Measurements from ENCODE around the gene NPSR1.
"Not testable (repeated sequence)": the region's sequence is repeated elsewhere in the genome, so short reads cannot be mapped to it uniquely, and the experiment has no call there.

The NPSR1 gene

GRCh38 chr7:34835901-34836600, 178.0 kb downstream of the NPSR1 start:
- no peak for DNase-seq (ENCODE audit: low read depth, low spot score)

- DNase-seq (ENCODE audit: low read depth, low spot score) = no peak
Measured at GRCh38 chr7:34837316-34837715, 179.3 kb downstream of the NPSR1 start.

DNA sequence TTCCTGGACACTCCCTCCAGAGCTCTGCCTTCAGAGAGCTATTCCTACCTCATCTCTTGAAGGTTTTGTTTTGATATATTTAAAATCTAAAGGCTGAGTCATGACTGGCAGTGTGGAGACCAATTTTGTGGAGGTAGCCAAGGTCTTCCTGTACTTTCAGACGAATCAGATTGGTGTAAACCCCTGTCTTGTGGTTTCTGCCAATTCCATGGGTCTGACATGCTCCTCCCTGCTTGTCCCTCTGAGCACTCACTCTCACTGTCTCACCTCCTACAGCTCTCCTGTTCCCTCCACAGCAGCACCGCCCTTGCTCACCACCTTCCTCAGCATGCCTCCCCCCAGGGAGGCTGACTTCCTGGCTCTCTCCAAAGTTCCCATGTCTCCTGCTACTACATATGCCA, 179.8 kb downstream of the NPSR1 start:
- peak; percentile 42 for DNase-seq (ENCODE audit: low read depth, low spot score)

- DNase-seq (ENCODE audit: low read depth, low spot score) = peak; percentile 71
Measured at GRCh38 chr7:34838329-34838728, 180.3 kb downstream of the NPSR1 start.

GRCh38 chr7:34839645-34840044, 181.6 kb downstream of the NPSR1 start:
- DNase-seq (ENCODE audit: low read depth, low spot score) = no peak

DNA sequence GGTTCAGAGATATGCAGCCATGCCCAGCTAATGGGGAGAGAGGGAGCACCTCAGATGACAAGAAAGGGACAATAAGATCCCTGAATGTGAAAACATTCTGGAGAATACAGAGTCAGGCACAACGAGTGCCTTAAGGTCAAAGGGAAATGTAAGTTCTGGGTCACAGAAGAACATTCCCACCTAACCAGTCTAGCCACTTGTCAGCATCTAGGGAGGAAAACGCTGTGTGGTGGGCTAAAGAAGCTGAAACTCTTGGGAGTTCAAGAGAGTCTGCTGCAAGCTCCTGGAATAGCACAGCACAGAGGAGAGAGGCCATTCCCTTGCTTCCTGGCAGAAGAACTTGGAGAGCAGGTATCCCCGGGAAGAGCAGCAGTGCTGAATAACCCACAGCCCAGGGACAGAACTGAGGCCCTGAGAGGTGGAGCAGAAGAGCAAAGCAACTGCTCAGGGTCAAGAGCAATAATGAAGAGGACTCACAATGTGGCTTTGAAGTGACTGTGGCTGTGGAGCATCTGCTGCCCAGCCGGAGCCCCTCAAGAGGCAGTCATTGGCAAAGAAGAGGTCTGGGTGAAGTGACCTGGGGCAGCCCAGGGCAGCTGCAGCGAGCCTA, 182.3 kb downstream of the NPSR1 start:
- no peak for DNase-seq (ENCODE audit: low read depth, low spot score)

- no peak for DNase-seq (ENCODE audit: low read depth, low spot score)
Measured at GRCh38 chr7:34841326-34841725, 183.3 kb downstream of the NPSR1 start.

DNA sequence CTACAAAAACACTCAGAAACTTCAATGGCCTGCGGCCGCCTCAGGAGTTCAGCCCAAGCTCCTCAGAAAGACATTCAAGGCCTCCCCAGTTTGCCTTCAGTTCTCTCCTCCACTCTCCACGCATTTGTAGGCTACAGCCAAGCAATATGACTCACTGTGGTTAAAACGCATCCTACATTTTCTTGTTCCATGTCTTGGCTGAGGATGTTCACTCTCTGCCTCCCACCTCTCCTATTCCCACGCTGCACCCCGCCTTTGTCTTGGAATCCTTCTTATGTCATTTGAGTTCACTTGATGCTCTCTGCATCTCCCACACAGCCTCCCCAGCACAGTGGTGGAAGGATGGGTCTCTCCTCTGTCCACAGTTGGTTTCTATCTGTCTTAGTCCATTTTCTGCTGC, 184.8 kb downstream of the NPSR1 start:
- DNase-seq (ENCODE audit: low read depth, low spot score) = peak; percentile 41

GRCh38 chr7:34844406-34844805, 186.4 kb downstream of the NPSR1 start:
- no peak for DNase-seq (ENCODE audit: low read depth, low spot score)

DNA sequence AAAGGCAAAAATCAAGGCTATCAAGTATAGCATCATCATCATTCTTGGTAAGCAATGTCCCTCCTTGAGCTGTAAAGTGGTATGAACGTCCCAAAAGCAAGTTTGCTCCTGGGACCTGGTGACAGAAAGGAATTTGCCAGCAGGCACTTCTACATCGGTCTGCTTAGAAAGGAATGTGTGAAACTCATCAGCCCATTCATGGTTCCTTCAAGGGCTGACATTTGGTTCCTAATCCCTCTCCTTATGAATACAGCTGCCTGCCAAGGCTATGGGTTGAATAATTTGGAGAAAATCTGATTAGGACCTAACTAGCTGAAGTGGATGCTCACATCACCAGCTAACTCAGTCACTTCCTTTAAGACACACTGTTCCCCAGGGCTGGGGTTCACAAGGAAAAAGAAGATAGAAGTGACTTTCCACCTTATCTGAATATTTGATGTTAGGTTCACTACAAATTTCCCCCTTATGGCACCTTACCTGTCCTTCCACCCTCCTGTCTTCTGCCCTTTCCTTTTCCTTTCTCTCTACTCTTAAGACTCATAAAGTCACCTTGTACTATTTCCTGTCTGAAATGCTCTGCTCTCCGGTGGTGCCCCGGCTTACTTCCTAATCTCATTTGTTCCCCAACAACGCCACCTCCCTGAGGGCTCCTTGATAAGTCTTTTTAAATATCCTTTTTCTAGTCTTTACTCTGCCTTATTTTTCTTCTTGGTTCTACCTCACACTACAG, 187.1 kb downstream of the NPSR1 start:
- DNase-seq (ENCODE audit: low read depth, low spot score) = no peak

- DNase-seq (ENCODE audit: low read depth, low spot score) = peak; percentile 67
Measured at GRCh38 chr7:34845666-34846361, 187.8 kb downstream of the NPSR1 start.

DNA sequence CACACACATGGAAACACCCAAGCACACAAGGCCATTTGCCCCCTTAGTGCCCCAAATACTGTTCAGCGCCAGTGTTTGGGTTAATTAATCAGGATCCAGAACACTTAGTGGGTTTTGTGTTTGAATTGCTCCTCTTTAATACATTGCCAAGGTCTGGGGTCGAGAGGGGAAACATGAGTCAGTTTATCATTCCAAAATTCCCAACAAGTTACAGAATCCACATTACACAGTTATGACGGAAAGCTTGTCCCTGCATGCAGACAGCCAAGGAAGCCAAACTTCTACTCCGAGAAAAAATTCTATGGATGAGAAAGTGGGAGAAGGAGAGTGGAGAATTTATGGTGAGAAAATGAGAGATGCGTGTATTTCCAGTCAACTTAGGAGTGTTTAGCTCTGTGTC, 189.0 kb downstream of the NPSR1 start:
- DNase-seq (ENCODE audit: low read depth, low spot score) = peak; percentile 23

- no peak for DNase-seq (ENCODE audit: low read depth, low spot score)
Measured at GRCh38 chr7:34848670-34849069, 190.7 kb downstream of the NPSR1 start.

DNA sequence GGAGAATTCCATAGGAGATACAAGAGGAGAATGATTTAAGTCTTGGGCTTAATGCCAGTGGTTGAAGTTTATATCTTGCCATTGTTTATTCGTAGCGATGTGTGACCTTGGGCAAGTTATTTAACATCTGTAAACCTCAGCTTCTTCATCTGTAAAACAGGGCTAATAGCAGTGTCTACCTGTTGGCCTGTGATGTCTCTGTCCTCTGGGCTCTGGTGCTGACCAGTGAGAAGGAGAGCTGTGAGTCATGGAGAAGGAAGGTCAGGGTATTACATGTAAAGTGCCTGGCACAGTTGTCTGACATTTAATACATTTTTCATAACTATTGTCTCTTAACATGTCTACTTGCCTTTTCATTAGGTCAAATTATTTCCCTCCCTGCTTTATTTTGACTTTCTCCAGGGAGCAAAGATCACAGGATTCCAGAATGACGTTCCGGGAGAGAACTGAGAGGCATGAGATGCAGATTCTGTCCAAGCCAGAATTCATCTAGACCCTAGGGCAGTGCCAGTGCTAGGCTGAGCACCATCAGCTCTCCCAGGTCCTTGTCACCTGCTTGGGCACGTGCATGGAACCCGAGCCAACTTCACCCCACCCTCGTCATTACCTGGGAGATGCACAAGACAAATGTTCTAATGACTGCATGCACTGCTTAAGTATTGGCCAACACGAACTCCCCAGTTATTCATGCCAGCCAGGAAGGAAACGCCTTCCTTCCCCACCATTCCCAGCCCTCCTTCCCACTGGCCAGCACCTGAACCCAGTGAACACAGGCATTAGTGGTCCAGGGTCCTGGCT, 191.3 kb downstream of the NPSR1 start:
- DNase-seq (ENCODE audit: low read depth, low spot score) = peak; percentile 37

DNA sequence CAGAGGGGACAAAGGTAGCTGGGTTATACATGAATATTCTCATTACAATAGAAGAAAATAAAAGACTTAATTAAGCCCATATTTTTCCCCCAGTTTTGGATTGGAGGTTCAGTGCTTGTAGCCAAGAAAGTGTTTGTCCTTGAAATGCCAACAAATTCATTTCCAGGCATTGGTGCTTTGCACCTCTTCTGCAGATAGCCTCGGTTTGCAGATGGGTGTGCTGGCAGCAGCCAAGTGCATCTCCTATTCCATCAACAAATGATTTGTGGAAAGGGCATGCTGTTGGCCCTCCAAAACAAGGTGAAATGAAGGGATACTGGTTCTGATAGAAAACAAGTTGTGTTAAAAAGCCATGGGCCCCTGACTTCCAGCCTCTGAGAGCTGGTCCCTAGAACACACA, 192.0 kb downstream of the NPSR1 start:
- no peak for DNase-seq (ENCODE audit: low read depth, low spot score)

- no peak for DNase-seq (ENCODE audit: low read depth, low spot score)
Measured at GRCh38 chr7:34850681-34851080, 192.7 kb downstream of the NPSR1 start.

DNA sequence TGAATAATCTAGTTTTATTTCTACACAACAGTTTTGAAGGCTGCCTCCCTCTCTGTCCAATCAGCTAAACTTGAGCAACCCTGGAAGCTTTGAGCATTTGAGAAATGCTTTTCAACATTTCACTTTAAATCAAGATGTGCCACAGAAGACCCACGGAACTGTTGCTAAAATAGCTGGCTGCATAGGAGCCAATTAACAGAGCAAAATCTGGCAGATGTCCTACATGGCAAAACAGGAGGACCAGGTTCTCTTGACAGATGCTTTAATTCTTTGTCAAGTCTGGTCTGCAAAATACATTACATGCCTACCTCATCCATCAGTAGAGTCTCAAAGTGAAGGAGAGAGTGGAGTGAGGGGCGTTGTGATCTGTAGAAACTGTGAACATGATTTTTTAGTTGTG, 193.4 kb downstream of the NPSR1 start:
- DNase-seq (ENCODE audit: low read depth, low spot score) = no peak

DNA sequence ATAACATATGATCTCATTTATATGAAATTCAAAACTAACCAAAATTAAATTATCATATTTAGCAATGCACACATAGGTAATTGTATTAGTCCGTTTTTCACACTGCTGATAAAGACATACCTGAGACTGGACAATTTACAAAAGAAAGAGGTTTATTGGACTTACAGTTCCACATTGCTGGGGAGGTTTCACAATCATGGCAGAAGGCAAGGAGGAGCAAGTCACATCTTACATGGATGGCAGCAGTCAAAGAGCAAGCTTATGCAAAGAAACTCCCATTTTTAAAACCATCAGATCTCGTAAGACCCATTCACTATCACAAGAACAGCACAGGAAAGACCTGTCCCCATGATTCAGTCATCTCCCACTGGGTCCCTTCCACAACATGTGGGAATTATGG, 200.4 kb downstream of the NPSR1 start:
- DNase-seq (ENCODE audit: low read depth, low spot score) = not testable (repeated sequence)

- DNase-seq (ENCODE audit: low read depth, low spot score) = not testable (repeated sequence)
Measured at GRCh38 chr7:34859281-34859680, 201.3 kb downstream of the NPSR1 start.

GRCh38 chr7:34866222-34866621, 208.2 kb downstream of the NPSR1 start:
- DNase-seq (ENCODE audit: low read depth, low spot score) = not testable (repeated sequence)

- DNase-seq (ENCODE audit: low read depth, low spot score) = not testable (repeated sequence)
Measured at GRCh38 chr7:34867341-34867740, 209.3 kb downstream of the NPSR1 start.
